Activated CD4-positive, alpha-beta T cell treated with anti-CD3 and anti-CD28 coated beads, Interleukin-2, amount 50 U/mL, for 1 hour (primary cell): Measurements from ENCODE around the gene BANP.
"Not testable (repeated sequence)": the region's sequence is repeated elsewhere in the genome, so short reads cannot be mapped to it uniquely, and the experiment has no call there.

Experiments used
- DNase-seq: peaks from one replicate; pipeline ENCODE4 v3.0.0-alpha.2; 2020

The BANP gene

GRCh38 chr16:88037359-88037758, 86.1 kb downstream of the BANP start:
- DNase-seq, result not testable (repeated sequence)

- not testable (repeated sequence) for DNase-seq
Observed at GRCh38 chr16:88037876-88038525, 86.8 kb downstream of the BANP start.

DNA sequence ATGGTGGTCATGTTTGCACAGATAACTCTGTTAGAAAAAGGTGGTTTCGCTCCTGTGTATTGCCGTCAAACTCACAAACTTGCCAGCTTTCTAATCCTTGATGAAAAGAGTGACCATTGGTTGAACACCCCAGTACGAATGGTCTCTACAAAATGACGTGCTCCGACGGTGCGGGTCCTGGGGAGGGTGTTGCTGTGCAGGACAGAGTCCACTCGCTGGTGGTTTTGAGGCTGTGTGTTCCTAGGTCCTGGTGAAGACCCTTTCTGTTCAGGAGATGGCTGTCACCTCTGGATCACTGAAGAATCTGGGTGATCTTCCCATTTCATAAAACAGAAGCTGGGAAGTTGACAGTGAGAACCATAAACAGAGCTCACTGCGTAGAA, 87.3 kb downstream of the BANP start:
- DNase-seq, result not testable (repeated sequence)

DNA sequence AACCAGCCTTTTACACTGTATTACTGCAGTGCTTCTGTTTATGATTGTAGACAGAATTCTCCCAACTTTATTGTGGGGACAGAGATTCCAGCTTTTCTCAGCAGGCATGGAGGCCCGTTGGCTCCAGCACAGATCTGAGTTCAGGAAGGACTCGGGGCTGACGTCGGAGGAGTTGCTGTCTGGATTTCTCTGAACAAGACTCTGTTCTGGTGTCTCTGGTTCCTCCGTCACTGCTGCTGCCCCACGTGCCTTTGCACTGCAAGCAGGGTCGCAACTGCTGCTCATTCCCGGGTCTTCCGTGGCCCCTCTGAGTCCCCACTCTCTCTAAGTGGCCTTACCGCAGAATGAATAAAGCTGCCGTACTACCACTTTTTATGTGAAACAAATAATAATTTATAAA, 88.4 kb downstream of the BANP start:
- no peak for DNase-seq

GRCh38 chr16:88040196-88040876, 89.1 kb downstream of the BANP start:
- not testable (repeated sequence) for DNase-seq

- DNase-seq, result not testable (repeated sequence)
Observed at GRCh38 chr16:88040877-88041244, 89.6 kb downstream of the BANP start.

DNA sequence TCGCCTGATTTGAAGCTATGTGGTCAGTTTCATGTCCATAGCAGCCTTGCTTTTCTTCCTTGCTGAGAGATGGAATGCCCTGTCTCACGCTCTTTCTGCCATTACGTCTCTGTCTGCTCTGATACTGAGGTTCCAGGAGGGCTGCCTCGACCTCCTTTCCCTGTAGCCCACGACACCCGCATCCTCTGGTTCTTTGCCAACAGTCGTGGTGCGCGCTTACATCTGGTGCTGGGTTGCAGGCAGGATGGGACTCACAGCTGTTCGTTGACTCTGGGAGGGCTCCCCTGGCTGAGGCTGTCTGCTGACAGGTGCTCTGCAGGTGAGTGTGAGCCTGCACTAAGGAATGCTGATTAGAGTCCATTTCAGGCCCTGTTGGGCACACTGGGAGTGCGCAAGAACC, 90.3 kb downstream of the BANP start:
- DNase-seq, result not testable (repeated sequence)

GRCh38 chr16:88041986-88042562, 90.8 kb downstream of the BANP start:
- not testable (repeated sequence) for DNase-seq

- DNase-seq, result not testable (repeated sequence)
Observed at GRCh38 chr16:88043208-88043910, 92.1 kb downstream of the BANP start.

DNA sequence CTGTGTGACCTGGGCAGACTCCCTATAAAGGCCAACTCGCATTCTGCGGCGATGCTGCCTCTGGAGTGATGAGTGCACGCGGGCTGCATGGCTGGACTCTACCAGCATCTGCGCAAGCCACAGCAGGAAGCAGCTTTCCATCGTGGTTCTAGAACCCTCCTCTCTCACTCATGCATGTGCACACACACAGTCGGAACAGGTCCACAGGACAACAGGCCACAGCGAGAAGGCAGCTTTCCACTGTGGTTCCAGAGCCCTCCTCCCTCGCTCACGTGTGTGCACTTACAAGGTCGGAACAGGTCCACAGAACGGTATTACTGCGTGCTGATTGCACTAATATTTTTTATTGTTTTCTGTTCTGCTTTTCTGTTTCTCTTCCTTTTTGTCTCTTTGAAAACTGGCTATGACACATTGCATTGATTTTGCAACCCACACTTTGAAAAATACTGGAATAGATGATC, 92.9 kb downstream of the BANP start:
- DNase-seq, result not testable (repeated sequence)

- DNase-seq, result not testable (repeated sequence)
Observed at GRCh38 chr16:88045361-88045760, 94.1 kb downstream of the BANP start.

- DNase-seq, result no peak
Observed at GRCh38 chr16:88045820-88046303, 94.6 kb downstream of the BANP start.

- DNase-seq, result no peak
Observed at GRCh38 chr16:88047462-88047861, 96.2 kb downstream of the BANP start.

DNA sequence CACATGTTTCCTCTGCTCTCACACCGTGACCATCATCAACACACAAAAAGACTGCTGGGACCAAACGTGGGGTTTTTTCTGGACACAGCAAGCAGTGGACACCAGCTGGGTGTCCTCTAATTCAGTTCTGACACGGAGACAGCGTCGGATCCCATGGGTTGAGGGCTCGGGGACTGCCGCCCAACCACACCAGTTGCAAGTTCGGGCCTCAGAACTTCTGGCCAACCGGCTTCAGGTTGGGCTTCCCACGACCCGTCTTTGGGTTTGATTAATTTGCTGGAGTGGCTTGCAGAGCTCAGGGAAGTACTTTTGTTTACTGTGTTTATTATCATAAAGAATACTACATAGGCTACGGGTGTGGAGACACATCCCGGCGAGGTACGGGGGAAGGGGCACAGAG, 97.8 kb downstream of the BANP start:
- no peak for DNase-seq

DNA sequence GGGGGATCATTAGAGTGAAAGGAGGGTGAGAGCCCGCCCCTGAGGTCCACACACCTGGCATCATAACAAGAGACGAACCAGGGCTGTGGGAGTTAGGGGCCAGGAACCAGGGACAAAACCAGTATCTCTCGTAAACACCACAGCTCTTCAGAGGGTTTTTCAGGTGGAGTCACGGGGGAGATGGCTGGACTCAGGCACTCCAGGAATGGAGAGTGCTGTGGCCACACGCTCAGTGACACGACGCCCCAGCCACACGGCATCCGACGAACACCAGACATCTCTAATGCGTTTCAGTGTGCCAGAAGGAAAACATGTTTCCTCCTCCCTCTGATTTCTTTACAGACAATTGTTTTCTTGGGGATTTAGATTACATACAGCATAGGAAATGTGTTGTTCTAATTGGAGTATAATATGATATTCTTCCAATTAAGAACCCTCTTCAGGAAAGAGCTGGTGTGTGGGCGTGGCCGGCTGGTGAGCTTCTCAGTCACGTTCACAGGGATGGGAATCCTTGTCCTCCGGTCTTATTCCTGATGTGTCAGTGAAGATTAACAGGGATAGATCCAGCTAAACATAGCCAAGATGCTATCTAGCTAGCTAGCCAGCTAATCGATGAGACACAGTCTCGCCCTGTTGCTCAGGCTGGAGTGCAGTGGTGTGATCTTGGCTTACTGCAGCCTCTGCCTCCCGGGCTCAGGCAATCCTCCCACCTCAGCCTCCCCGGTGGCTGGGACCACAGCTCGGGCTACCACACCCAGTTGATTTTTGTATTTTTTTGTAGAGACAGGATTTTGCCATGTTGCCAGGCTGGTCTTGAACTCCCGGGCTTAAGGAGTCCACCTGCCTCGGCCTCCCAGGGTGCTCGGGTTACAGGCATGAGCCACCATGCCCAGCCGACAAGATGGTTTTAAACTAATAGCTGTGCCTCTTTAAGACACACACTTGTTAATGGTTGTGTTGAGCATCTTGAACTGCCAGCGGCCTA, 98.6 kb downstream of the BANP start:
- DNase-seq, result no peak

- DNase-seq, result no peak
Observed at GRCh38 chr16:88050952-88051660, 99.9 kb downstream of the BANP start.

GRCh38 chr16:88052661-88053060, 101.4 kb downstream of the BANP start:
- no peak for DNase-seq

GRCh38 chr16:88053479-88053878, 102.2 kb downstream of the BANP start:
- DNase-seq, result not testable (repeated sequence)

DNA sequence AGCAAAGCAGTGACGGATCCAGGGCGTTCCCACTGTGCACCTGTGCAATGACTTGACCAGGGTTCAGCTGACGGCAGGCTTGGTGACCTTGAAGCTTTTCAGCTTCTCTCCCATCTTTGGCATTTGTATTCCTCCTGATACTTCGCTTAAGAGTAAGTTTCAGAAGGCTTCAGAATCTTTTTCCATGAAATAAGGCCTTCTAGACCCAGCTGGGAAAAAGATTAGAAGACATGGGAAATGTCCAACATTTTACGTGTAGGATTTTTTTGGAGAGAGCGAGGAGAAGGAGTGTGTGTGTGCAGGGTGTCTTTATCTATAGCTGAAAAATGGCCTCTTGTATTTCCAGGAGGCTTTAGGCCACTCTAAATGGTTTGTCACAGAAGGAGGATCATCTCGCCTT, 104.1 kb downstream of the BANP start:
- no peak for DNase-seq

DNA sequence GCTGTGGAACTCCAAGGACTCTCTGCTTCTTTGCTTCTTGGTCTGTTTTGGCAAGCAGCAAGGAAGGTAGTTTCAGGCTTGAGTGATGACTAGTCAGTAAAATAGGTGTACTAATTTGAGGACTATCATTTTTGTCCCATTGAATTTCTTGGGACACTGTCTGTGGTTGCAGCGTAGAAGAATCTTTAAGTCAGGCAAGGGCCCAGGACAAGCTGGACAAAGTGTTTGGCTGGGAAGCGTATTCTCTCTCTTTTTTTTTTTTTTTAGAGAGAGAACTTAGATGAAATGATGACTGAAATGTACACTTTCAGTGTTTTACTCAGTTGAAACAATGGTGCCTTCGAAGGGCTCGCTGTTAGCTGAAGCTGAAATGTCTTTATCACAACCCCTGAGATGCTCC, 105.0 kb downstream of the BANP start:
- no peak for DNase-seq

DNA sequence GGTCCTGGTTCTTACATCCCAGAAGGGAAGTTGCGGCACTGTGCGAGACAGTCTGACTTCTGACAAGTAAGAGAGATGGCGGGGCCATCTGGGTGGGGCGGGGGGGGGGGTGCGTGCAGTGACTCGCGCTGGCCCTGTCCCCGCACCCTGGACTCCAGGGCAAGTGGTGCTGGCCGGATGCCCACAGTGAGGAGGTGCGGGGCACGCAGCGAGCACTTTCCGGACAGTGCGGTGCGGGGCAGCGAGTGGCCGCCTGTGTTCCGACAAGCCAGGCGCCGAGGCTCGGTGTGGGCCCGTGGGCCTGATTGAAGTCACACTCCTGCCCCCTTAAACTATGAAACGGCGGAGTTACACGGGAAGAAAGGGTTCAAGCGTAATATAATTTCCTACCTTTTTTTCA, 106.4 kb downstream of the BANP start:
- no peak for DNase-seq

DNA sequence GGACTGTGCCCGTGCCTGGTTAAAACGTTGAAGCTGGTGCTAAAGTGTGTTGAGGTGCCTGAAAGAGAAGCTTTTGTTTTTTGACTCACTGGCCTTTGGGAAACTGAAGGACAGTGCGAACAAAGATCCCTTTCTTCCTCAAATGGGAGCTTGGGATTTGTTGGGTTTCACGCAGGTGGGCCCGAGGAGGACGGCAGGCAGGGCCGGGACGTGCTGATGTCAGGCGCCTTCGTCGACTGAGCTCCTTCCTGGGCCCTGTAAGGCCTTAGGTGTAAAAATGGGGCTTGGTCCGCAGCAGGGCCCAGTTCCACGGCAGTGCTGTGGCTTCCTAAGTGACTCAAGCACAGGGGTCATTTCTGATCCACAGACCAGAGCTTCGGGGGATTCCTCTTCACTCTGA, 106.9 kb downstream of the BANP start:
- no peak for DNase-seq
